Measurements from ENCODE around the gene CST4. TPM values are rescaled to one million over a fixed set of nuclear protein-coding genes. Genes with fewer than 3 reads are reported as not detected.
"Not testable (repeated sequence)": the region's sequence is repeated elsewhere in the genome, so short reads cannot be mapped to it uniquely, and the experiment has no call there.

The CST4 gene, protein sequence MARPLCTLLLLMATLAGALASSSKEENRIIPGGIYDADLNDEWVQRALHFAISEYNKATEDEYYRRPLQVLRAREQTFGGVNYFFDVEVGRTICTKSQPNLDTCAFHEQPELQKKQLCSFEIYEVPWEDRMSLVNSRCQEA
- polyA plus RNA-seq: not detected

DNA sequence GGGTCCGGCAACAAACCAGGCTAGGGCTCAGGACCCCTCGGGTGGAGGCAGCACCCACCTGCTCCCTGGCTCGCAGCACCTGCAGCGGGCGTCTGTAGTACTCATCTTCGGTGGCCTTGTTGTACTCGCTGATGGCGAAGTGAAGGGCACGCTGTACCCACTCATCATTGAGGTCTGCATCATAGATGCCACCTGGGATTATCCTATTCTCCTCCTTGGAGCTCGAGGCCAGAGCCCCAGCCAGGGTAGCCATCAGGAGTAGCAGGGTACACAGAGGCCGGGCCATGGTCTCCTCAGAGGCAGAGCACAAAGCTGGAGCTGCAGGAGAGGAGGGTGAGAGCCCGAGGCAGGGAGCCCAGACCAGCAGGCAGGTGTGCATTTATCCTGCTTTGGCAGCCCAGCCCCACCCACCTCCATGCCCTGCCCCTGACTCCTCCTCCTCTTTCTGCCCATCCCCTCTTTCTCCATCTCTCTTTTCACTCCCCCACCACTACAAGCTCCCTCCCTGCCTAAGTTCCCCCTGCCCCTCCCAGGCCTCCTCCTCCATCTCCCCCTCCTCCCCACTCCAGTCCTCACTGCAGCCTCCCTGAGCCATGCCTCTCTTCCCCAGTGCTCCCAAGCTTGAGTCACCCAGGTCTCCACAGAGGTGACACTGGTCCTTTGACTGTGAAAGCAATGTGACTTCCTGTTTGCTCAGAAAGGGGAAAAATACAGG is at the start of gene CST4:
CST4 (minus strand) TSS at position 355 of the 715 bp plus-strand sequence; CDS start at position 286, 69 bp downstream.
- not testable (repeated sequence) for H3K27ac Mint-ChIP-seq, H3K9me3 Mint-ChIP-seq, H3K36me3 Mint-ChIP-seq

DNA sequence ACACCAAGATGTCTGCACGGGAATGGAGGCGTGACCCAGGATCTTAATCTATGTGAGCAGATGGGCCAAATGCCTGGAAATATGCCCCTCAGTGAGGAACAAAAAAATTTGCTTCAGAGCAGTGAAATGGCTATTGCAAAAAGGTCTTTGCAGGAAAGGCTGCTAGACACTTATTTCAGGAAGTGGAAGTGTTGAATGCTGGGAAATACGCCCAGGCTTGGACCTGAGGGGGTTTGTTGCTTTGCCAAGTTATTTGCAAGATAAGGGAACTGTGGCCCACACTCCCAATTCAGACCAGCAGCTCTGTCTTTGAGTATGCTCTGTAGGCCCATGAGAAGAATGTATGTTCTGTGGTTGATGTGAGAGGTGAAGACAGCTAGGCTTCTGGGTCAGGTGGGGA is 46.6 kb upstream of the CST4 start:
- H3K36me3 Mint-ChIP-seq, H3K27ac Mint-ChIP-seq, H3K4me3 Mint-ChIP-seq, H3K9me3 Mint-ChIP-seq, H3K4me1 Mint-ChIP-seq, H3K27me3 Mint-ChIP-seq: not testable (repeated sequence)

More for the DNA sequence above, at the start of gene CST4:
- H3K4me3 Mint-ChIP-seq, H3K27me3 Mint-ChIP-seq, H3K4me1 Mint-ChIP-seq: not testable (repeated sequence)

DNA sequence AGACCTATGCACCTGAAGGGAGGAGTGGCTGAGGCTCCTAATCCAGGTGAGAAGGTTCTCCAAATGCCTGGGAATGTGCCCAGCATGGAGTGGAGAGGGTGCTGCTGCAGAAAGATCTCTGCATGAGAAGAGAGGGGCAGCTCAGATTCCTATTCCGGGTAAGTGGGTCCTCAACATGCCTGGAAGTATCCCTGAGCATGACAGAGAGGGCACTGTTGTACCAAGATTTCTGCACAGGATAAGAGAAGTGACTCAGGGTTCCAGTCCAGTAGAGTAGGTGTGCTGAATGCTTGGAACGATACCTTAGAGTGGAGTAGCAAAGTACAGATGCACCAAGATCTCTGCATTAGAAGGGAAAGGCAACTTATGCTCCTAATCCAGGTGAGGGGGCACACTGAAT is 46.1 kb upstream of the CST4 start:
- not testable (repeated sequence) for H3K4me3 Mint-ChIP-seq, H3K27me3 Mint-ChIP-seq, H3K4me1 Mint-ChIP-seq, H3K36me3 Mint-ChIP-seq, H3K9me3 Mint-ChIP-seq, H3K27ac Mint-ChIP-seq

DNA sequence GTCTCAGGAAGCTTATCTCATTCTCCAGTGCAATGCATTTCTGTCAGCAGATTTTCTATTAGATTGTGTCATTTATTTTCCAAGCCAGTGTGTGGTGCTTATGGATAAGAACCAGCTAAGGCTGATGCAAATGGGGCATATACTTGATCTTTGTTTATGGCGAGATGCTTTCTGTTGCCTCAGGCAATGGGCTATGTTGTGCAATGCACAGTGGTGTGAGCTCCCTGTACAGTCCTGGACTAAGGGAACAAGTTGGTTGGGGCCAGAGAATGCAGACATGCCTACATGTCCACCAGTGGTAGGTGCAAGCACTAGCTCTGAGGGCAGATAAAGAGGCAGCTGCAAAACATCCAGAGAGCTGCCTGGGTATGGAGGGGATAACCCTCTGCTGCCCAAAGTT is 45.6 kb upstream of the CST4 start:
- not testable (repeated sequence) for H3K27me3 Mint-ChIP-seq, H3K4me1 Mint-ChIP-seq

DNA sequence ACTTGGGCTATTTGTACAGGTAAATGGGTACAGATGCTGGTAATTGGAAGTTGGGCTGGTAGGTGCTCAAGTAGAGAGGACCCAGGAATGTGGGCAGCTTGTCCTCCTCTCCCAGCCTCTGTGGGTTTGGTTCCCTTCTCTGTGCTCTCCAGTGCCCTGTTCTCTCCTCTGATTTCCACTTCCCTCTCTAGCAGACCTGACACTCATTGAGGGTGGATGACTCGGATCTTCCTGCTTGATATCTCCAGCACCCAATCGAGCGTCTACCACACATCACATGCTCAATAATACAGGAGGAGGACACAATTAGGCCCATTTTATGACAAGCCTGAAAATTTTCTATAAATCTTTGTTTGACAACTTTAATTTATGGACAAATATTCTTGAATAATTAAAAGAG is 38.2 kb upstream of the CST4 start:
- Mint-ChIP-seq H3K9me3 (peaks cover 0 to 3% (median 3%) of the 10 kb centered on the region in 3 donors), H3K36me3 (no peaks in the 10 kb centered on the region), H3K27me3 (no peaks in the 10 kb centered on the region), H3K4me3 (no peak overlapping the region), H3K4me1 (no peaks in the 10 kb centered on the region), H3K27ac (no peak overlapping the region)

More for the DNA sequence above, 45.6 kb upstream of the CST4 start:
- H3K4me3 Mint-ChIP-seq, H3K36me3 Mint-ChIP-seq, H3K27ac Mint-ChIP-seq, H3K9me3 Mint-ChIP-seq: not testable (repeated sequence)

DNA sequence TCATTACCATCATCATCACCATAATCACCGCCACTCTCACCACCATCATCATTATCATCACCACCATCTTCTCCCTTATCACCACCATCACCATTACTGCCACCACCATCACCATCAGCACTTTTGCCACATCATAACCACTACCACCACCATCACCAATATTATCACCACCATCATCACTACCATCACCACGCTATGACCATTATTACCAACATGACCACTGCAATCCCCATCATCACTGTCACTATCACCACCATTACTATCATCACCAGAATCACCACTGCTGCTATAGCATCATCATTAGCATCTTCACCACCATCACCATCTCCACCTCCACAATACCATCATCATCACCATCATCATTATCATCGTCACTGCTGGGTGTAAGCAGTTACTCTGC is 36.3 kb upstream of the CST4 start:
- Mint-ChIP-seq H3K36me3 (no peaks in the 10 kb centered on the region), H3K27me3 (no peaks in the 10 kb centered on the region), H3K4me1 (no peaks in the 10 kb centered on the region), H3K9me3 (peaks cover 0 to 3% (median 0%) of the 10 kb centered on the region in 3 donors), H3K27ac (no peak overlapping the region), H3K4me3 (no peak overlapping the region)

DNA sequence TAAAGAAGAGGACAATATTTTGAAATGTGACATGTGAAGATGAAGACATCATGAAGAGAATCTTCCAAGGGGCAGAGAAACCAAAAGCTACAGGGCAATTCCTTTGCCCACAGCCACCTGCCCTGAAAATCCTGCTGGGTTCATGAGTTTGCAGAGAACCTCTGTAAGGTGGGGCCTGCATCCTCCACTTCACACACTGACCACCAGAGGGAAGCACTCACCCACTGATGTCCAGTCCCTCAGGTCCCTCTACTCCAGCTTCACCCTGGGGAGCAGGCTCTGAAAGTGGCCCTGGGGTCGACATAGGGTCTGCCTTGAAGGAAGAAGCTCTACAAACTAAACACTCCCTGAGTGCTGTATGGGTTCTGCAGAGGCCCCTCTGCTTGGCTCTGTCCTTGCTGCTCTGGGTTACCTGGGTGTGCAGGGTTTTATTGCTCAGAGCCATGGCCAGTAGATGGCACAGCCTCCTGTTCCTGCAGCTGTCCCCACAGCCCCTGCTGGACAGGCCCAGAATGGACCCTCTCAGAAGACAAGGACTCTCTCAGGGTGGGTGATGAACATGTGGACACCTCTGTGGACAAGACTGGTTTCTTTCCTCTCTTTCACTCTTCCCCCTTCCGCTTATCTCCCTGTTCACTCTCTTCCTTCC is 34.9 kb upstream of the CST4 start:
- not testable (repeated sequence) for H3K27me3 Mint-ChIP-seq, H3K36me3 Mint-ChIP-seq, H3K4me1 Mint-ChIP-seq, H3K9me3 Mint-ChIP-seq, H3K27ac Mint-ChIP-seq, H3K4me3 Mint-ChIP-seq

DNA sequence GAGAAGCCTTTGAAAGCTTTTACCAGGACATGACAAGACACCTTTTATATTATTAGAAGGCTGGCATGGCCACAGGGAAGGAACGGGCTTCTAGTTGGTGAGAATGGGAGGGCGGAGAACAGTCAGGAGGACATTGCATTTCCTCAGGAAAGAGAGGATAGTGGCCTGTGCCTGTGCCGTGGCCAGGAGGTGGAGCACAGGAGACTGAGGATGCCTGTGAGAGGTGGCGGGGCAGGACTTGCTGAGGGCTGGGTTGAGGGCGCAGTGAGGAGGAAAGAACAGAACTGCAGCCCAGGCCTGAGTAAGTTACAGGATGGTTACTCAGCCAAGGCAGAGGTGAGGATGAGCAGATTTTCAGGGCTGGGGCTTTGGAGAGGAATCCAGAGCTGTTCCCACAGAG is 34.0 kb upstream of the CST4 start:
- not testable (repeated sequence) for H3K27ac Mint-ChIP-seq, H3K27me3 Mint-ChIP-seq, H3K4me3 Mint-ChIP-seq, H3K36me3 Mint-ChIP-seq, H3K9me3 Mint-ChIP-seq, H3K4me1 Mint-ChIP-seq

DNA sequence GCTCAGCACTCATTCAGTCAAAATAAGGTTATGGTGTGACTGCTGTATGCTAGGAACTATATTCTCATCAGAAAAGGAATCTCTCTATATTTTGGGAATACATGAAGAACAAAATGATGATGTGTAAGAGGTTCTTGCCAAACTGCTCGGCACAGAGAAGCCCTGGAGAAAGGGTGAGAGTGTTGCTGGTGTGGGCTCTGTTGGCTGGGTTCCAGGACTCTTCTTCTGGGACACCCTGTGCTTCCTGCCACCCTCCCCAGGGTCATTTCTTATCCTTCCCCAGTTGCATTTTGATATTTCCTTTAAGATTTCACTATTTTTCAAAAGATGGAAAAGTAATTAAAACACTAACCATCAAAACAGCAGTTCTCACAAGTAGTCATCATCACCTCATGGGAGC is 33.1 kb upstream of the CST4 start:
- Mint-ChIP-seq H3K9me3 (peaks cover 0 to 7% (median 6%) of the 10 kb centered on the region in 3 donors), H3K27me3 (peaks cover 1% of the 10 kb centered on the region), H3K4me3 (no peak overlapping the region), H3K36me3 (no peaks in the 10 kb centered on the region), H3K4me1 (no peaks in the 10 kb centered on the region), H3K27ac (no peak overlapping the region)

DNA sequence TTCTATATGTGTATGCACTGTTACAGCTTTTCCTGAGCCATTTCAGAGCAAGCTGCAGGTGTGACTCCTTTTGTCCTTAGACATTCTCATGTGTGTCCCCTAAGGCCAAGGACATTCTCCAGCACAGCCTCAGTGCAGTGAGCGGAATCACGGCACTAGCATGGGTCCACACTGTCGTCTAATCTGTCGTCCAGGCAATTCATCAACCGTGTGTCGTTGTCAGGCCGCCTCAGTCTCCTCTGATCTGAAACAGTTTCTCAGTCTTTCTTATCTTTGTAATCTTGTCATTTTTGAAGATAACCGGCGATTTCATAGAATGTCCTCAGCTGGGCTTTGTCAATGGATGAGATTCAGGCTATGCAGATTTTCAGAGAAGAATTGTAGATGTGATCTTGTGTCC is 30.5 kb upstream of the CST4 start:
- H3K36me3 Mint-ChIP-seq, H3K4me1 Mint-ChIP-seq, H3K4me3 Mint-ChIP-seq, H3K27ac Mint-ChIP-seq, H3K27me3 Mint-ChIP-seq: not testable (repeated sequence)
- peaks cover 0 to 10% (median 8%) of the 10 kb centered on the region in 3 donors for H3K9me3 Mint-ChIP-seq

DNA sequence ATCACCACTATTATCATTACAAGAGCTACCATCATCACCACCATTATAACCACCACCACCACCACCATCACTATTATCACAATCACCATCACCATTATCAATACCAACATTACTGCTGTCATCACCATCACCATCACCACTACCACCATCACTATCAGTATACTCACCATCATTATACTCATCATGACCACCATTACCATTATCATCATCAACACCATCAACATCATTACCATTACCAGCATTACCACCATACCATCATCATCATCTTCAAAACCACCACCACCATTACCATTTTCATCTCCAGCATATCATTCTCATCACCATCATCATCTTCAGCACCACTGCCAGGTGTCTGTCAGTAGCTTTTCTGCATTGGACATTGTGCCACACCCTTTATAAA is 22.9 kb upstream of the CST4 start:
- H3K27ac Mint-ChIP-seq, H3K27me3 Mint-ChIP-seq, H3K4me1 Mint-ChIP-seq, H3K36me3 Mint-ChIP-seq, H3K9me3 Mint-ChIP-seq, H3K4me3 Mint-ChIP-seq: not testable (repeated sequence)

DNA sequence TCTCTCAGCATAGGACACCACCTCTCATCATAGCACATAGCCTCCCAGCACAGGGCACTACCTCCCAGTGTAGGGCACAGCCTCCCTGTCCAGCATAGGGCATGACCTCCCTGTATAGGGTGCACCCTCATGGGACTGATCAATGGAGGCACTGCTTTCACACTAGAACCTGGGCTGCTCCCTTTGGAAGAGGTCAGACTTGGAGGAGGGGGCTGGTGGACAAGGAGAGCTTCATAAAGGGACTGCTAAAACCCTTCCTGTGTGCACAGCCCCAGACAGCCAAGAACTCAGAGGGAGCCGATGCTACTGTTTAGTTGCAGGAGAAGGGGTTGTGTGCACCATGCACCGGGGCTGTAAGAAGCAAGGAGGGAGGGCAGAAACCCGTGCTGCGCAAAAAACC is 21.9 kb upstream of the CST4 start:
- Mint-ChIP-seq H3K4me1 (no peaks in the 10 kb centered on the region), H3K4me3 (no peak overlapping the region), H3K9me3 (no peaks in the 10 kb centered on the region), H3K27me3 (no peaks in the 10 kb centered on the region), H3K36me3 (no peaks in the 10 kb centered on the region), H3K27ac (no peak overlapping the region)

DNA sequence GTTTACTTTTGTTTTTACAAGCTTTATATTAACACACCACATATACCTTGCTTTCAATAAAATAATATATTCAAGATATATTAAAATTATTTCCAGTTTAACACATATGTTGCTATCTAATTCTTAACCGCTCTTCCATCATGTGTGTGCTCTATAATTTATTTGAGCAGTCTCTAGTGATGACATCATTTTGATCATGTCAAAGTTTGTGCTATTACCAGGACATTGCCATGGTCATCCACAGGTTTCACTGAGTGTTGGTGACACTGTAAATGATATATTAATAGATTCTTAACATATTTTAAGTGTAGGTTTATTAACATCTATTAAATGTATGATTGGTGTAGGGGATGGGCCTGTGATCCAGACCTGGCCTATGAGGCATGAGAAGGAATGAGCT is 17.1 kb upstream of the CST4 start:
- H3K27ac Mint-ChIP-seq: no peak overlapping the region

DNA sequence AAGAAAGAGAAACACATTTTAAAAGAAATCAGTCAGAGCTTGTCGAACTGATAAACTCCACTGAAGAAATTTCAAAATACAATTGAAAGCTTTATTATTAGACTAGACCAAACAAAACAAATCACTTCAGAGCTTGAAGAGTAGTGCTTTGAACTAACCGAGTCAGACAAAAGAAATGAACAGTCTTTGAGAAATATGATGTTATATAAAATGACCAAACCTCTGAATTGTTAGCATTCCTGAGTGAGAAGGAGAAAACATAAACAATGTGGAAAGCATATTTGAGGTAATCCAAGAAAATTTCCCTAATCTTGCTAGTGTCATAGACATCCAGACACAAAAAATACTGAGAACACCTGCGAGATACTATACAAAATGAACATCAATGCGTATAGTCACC is 13.2 kb upstream of the CST4 start:
- H3K4me3 Mint-ChIP-seq: no peak overlapping the region
- peaks cover 2% of the 10 kb centered on the region for H3K27me3 Mint-ChIP-seq
- no peaks in the 10 kb centered on the region for H3K4me1 Mint-ChIP-seq
- H3K36me3 Mint-ChIP-seq: peaks cover 1% of the 10 kb centered on the region
- H3K9me3 Mint-ChIP-seq: peaks cover 0 to 2% (median 0%) of the 10 kb centered on the region in 3 donors
- no peak overlapping the region for H3K27ac Mint-ChIP-seq

More for the DNA sequence above, 17.1 kb upstream of the CST4 start:
- no peaks in the 10 kb centered on the region for H3K4me1 Mint-ChIP-seq
- peaks cover 0 to 2% (median 0%) of the 10 kb centered on the region in 3 donors for H3K9me3 Mint-ChIP-seq
- H3K27me3 Mint-ChIP-seq: peaks cover 2% of the 10 kb centered on the region
- no peak overlapping the region for H3K4me3 Mint-ChIP-seq
- peaks cover 1% of the 10 kb centered on the region for H3K36me3 Mint-ChIP-seq

DNA sequence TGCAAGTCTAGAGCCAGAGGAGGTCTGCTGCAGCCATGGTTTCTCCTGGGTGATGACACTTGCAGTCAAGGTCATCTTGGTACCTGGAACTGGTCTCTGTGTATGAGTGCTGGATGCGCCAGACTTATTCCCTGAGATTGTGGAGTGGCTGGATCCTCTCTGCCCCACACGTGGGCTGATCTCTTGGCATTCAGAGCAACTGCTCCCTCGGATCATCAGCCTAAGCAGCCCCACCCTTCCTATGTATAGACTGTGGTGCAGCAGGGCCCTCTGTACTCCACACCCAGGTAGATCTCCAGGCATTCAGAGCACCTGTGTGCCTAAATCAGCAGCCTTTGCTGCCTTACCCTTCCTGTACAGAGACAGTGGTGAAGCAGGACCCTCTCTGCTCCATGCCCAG is 12.1 kb upstream of the CST4 start:
- Mint-ChIP-seq H3K4me3 (no peak overlapping the region), H3K27me3 (peaks cover 2% of the 10 kb centered on the region), H3K36me3 (peaks cover 1% of the 10 kb centered on the region), H3K27ac (no peak overlapping the region), H3K9me3 (peaks cover 0 to 2% (median 0%) of the 10 kb centered on the region in 3 donors), H3K4me1 (no peaks in the 10 kb centered on the region)

DNA sequence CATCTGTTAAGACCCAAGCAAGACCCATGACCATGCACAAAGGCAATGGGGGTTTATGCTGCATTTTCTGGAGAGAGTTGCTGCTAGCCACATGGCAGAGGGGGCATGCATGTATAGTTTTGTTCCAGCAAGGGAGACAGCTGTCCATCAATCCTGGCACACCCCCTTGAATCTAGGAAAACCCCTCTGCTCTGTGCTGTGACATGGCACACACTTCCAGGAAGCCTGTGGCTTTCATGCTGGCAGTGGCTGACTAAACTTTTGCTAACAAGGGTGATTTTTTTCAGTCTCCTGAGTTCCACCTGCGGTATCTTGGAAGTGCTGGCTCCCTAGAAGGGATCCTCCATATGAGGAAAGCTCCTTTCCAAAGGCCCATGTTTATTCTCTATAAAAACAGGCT is 9.1 kb upstream of the CST4 start:
- H3K36me3 Mint-ChIP-seq: no peaks in the 10 kb centered on the region

More for the DNA sequence above, 9.1 kb upstream of the CST4 start:
- H3K4me1 Mint-ChIP-seq: no peaks in the 10 kb centered on the region
- H3K4me3 Mint-ChIP-seq: no peak overlapping the region
- H3K9me3 Mint-ChIP-seq: peaks cover 0 to 2% (median 0%) of the 10 kb centered on the region in 3 donors
- no peaks in the 10 kb centered on the region for H3K27me3 Mint-ChIP-seq
- H3K27ac Mint-ChIP-seq: no peak overlapping the region
